NCI-H1694 (cell line): ENCODE data around the gene LBP.
"Not testable (repeated sequence)": the region's sequence is repeated elsewhere in the genome, so short reads cannot be mapped to it uniquely, and the experiment has no call there.

Experiments
- DNase-seq: peaks from one replicate; lab custom pipeline; 2025; lab: John Stamatoyannopoulos, UW

LBP gene

GRCh38 chr20:38346247-38346651 is at the start of gene LBP:
LBP (plus strand) TSS chr20:38346482; CDS start chr20:38346517, 35 bp downstream.
- no peak for DNase-seq

- no peak for DNase-seq
Measured at GRCh38 chr20:38297916-38298674, 48.2 kb upstream of the LBP start.

GRCh38 chr20:38298768-38299288 is 47.5 kb upstream of the LBP start:
- DNase-seq: no peak

- no peak for DNase-seq
Measured at GRCh38 chr20:38299963-38300362, 46.3 kb upstream of the LBP start.

- DNase-seq: no peak
Measured at GRCh38 chr20:38300438-38300837, 45.8 kb upstream of the LBP start.

GRCh38 chr20:38301309-38301708 is 45.0 kb upstream of the LBP start:
- no peak for DNase-seq

- DNase-seq: no peak
Measured at GRCh38 chr20:38302786-38303185, 43.5 kb upstream of the LBP start.

GRCh38 chr20:38303908-38304379 is 42.3 kb upstream of the LBP start, which contains the start of gene BPI:
BPI (plus strand) TSS chr20:38304156; CDS start chr20:38304224, 68 bp downstream.
- DNase-seq: no peak

GRCh38 chr20:38304845-38305447 is 41.3 kb upstream of the LBP start:
- DNase-seq: no peak

- no peak for DNase-seq
Measured at GRCh38 chr20:38305541-38305940, 40.7 kb upstream of the LBP start.

GRCh38 chr20:38306379-38306778 is 39.9 kb upstream of the LBP start:
- DNase-seq: no peak

- DNase-seq: no peak
Measured at GRCh38 chr20:38307371-38308046, 38.8 kb upstream of the LBP start.

GRCh38 chr20:38308047-38308438 is 38.2 kb upstream of the LBP start:
- DNase-seq: no peak

- DNase-seq: no peak
Measured at GRCh38 chr20:38308447-38308846, 37.8 kb upstream of the LBP start.

- no peak for DNase-seq
Measured at GRCh38 chr20:38311091-38311490, 35.2 kb upstream of the LBP start.

- DNase-seq: no peak
Measured at GRCh38 chr20:38311491-38311890, 34.8 kb upstream of the LBP start.

- DNase-seq: no peak
Measured at GRCh38 chr20:38313676-38314075, 32.6 kb upstream of the LBP start.

GRCh38 chr20:38314350-38314749 is 31.9 kb upstream of the LBP start:
- DNase-seq: not testable (repeated sequence)

GRCh38 chr20:38315290-38315966 is 30.9 kb upstream of the LBP start:
- DNase-seq: no peak

- DNase-seq: no peak
Measured at GRCh38 chr20:38316341-38316740, 29.9 kb upstream of the LBP start.

GRCh38 chr20:38317422-38317821 is 28.9 kb upstream of the LBP start:
- no peak for DNase-seq

- no peak for DNase-seq
Measured at GRCh38 chr20:38320221-38320620, 26.1 kb upstream of the LBP start.
